Endothelial cell (in vitro differentiated cells): ENCODE measurements around the gene ADM. TPM values are rescaled to one million over a fixed set of nuclear protein-coding genes. Genes with fewer than 3 reads are reported as not detected.

Experiments
- DNase-seq: peaks from one replicate; pipeline ENCODE4 v3.0.0; 2021; ENCODE audit warnings: low spot score
- H3K27ac Mint-ChIP-seq: one replicate; pipeline ENCODE4 v1.8.0; 2021; ENCODE audit warnings: mixed read lengths, inconsistent platforms; ENCODE audit not compliant: unreplicated experiment
- H3K27me3 Mint-ChIP-seq: one replicate; pipeline ENCODE4 v1.8.0; 2021; ENCODE audit warnings: mild to moderate bottlenecking, moderate library complexity, mixed read lengths, inconsistent platforms; ENCODE audit not compliant: unreplicated experiment
- H3K36me3 Mint-ChIP-seq: one replicate; pipeline ENCODE4 v1.8.0; 2021; ENCODE audit warnings: mild to moderate bottlenecking, low read depth, mixed read lengths, inconsistent platforms; ENCODE audit not compliant: unreplicated experiment
- H3K4me1 Mint-ChIP-seq: one replicate; pipeline ENCODE4 v1.8.0; 2021; ENCODE audit warnings: mild to moderate bottlenecking, mixed read lengths, inconsistent platforms; ENCODE audit not compliant: unreplicated experiment
- H3K4me3 Mint-ChIP-seq: one replicate; pipeline ENCODE4 v1.8.0; 2021; ENCODE audit warnings: mild to moderate bottlenecking, mixed read lengths, inconsistent platforms; ENCODE audit not compliant: unreplicated experiment
- H3K9me3 Mint-ChIP-seq: one replicate; pipeline ENCODE4 v1.8.0; 2021; ENCODE audit warnings: mixed read lengths, inconsistent platforms; ENCODE audit not compliant: unreplicated experiment
- CTCF ChIP-seq: fragments of 200-600 bp; sonication (generic); IDR thresholded peaks from one replicate; pipeline ENCODE4 v1.5.0; 2021; ENCODE audit warnings: antibody characterized with exemption; ENCODE audit not compliant: unreplicated experiment
- total RNA-seq: library from RNA; stranded (reverse); fragmentation: NEBNext Ultra II Directional; extraction: Animal tissue kit (Norgen Biotek cat#: 25700); gene quantifications from one replicate; pipeline ENCODE4 v1.2.1, GENCODE V29; 2021; ENCODE audit not compliant: unreplicated experiment

The ADM gene
- total RNA-seq, 1 donor from 2014 or later, result 78.3 TPM

GRCh38 chr11:10288881-10289764 lies 15.8 kb upstream of the ADM start:
- H3K27ac Mint-ChIP-seq, result no peak overlapping the region

GRCh38 chr11:10289765-10290380 lies 15.0 kb upstream of the ADM start:
- DNase-seq, result no peak
- H3K9me3 Mint-ChIP-seq, result no peaks in the 10 kb centered on the region
- TF ChIP-seq CTCF, result no peak
- peaks cover 11% of the 10 kb centered on the region for H3K36me3 Mint-ChIP-seq
- peak overlapping the region; percentile 37 for H3K4me3 Mint-ChIP-seq
- peaks cover 32% of the 10 kb centered on the region for H3K4me1 Mint-ChIP-seq
- no peak overlapping the region for H3K27ac Mint-ChIP-seq
- H3K27me3 Mint-ChIP-seq, result peaks cover 2% of the 10 kb centered on the region

More at GRCh38 chr11:10288881-10289764, 15.8 kb upstream of the ADM start:
- Mint-ChIP-seq H3K36me3 (peaks cover 9% of the 10 kb centered on the region), H3K4me3 (no peak overlapping the region), H3K4me1 (peaks cover 30% of the 10 kb centered on the region), H3K27me3 (no peaks in the 10 kb centered on the region), H3K9me3 (no peaks in the 10 kb centered on the region)
- DNase-seq, result no peak
- no peak for TF ChIP-seq CTCF

- Mint-ChIP-seq H3K27me3 (peaks cover 4% of the 10 kb centered on the region), H3K27ac (peak overlapping the region; percentile 54), H3K9me3 (no peaks in the 10 kb centered on the region), H3K36me3 (peaks cover 14% of the 10 kb centered on the region), H3K4me1 (peaks cover 41% of the 10 kb centered on the region), H3K4me3 (peak overlapping the region; percentile 91)
- no peak for TF ChIP-seq CTCF
- no peak for DNase-seq
Observed at GRCh38 chr11:10291801-10292638, 12.9 kb upstream of the ADM start.

- peaks cover 14% of the 10 kb centered on the region for H3K36me3 Mint-ChIP-seq
- no peaks in the 10 kb centered on the region for H3K9me3 Mint-ChIP-seq
- no peak for TF ChIP-seq CTCF
- peak within 1 kb of the TSS; percentile 97 for H3K27ac Mint-ChIP-seq
- H3K4me3 Mint-ChIP-seq, result peak within 1 kb of the TSS; percentile 96
- peaks cover 48% of the 10 kb centered on the region for H3K4me1 Mint-ChIP-seq
- peak; percentile 87 for DNase-seq
- H3K27me3 Mint-ChIP-seq, result peaks cover 4% of the 10 kb centered on the region
Observed at GRCh38 chr11:10293423-10294289, 11.2 kb upstream of the ADM start, which contains the start of gene SBF2. Gene SBF2, minus strand, starts transcription at chr11:10294219. Its CDS starts 150 bp downstream, at chr11:10294069.
